Calu3 (cell line): ENCODE results near the gene TRIM28. TPM values are rescaled to one million over a fixed set of nuclear protein-coding genes. Genes with fewer than 3 reads are reported as not detected.

Source experiments
- BruUV-seq: library from RNA; stranded (reverse); fragments of 400-500 nt; replicated peaks from 2 replicates; lab custom pipeline; 2021; lab: Mats Ljungman, UMichigan
- CTCF ChIA-PET: fragments of 300-600 bp; sonication (Branson Sonifier 250); formaldehyde crosslinking; loops from one replicate; lab custom pipeline; 2022; ENCODE audit warnings: antibody characterized with exemption; lab: Charles Lee
- DNase-seq: peaks from one replicate; pipeline ENCODE4 v3.0.0; 2022
- H3K27ac Mint-ChIP-seq: one replicate; pipeline ENCODE4 v1.8.0; 2022; ENCODE audit warnings: mixed read lengths; ENCODE audit not compliant: unreplicated experiment
- H3K27me3 Mint-ChIP-seq: one replicate; pipeline ENCODE4 v1.8.0; 2022; ENCODE audit warnings: mixed read lengths; ENCODE audit not compliant: unreplicated experiment
- H3K36me3 Mint-ChIP-seq: one replicate; pipeline ENCODE4 v1.8.0; 2022; ENCODE audit warnings: mild to moderate bottlenecking, moderate library complexity, mixed read lengths; ENCODE audit not compliant: insufficient read depth, unreplicated experiment
- H3K4me1 Mint-ChIP-seq: one replicate; pipeline ENCODE4 v1.8.0; 2022; ENCODE audit warnings: mild to moderate bottlenecking, low read depth, mixed read lengths; ENCODE audit not compliant: unreplicated experiment
- H3K4me3 Mint-ChIP-seq: one replicate; pipeline ENCODE4 v1.8.0; 2022; ENCODE audit warnings: mild to moderate bottlenecking, low read depth, moderate library complexity, mixed read lengths; ENCODE audit not compliant: unreplicated experiment
- H3K9me3 Mint-ChIP-seq: one replicate; pipeline ENCODE4 v1.8.0; 2022; ENCODE audit warnings: low read depth, mixed read lengths; ENCODE audit not compliant: unreplicated experiment
- intact Hi-C: fragments of 100-400 bp; cut with micrococcal nuclease; formaldehyde crosslinking; loops from one replicate; pipeline ENCODE4 v1.10.0; 2022; ENCODE audit not compliant: unreplicated experiment
- microRNA-seq: library from miRNA; unstranded; fragments of <30 nt; microRNA quantifications from one replicate; pipeline ENCODE4 v1.2.0, GENCODE V29; 2022
- total RNA-seq: library from RNA; stranded (reverse); gene quantifications from 2 replicates; pipeline ENCODE4 v1.2.3, GENCODE V29; 2022
- TF ChIP-seq, protein P1 (sequence below): fragments of 200-600 bp; IDR thresholded peaks from one replicate; pipeline ENCODE4 v1.8.0; 2022; ENCODE audit warnings: antibody characterized with exemption; ENCODE audit not compliant: unreplicated experiment

TRIM28 gene
- total RNA-seq, 1 experiment from 2014 or later: 582 TPM

DNA sequence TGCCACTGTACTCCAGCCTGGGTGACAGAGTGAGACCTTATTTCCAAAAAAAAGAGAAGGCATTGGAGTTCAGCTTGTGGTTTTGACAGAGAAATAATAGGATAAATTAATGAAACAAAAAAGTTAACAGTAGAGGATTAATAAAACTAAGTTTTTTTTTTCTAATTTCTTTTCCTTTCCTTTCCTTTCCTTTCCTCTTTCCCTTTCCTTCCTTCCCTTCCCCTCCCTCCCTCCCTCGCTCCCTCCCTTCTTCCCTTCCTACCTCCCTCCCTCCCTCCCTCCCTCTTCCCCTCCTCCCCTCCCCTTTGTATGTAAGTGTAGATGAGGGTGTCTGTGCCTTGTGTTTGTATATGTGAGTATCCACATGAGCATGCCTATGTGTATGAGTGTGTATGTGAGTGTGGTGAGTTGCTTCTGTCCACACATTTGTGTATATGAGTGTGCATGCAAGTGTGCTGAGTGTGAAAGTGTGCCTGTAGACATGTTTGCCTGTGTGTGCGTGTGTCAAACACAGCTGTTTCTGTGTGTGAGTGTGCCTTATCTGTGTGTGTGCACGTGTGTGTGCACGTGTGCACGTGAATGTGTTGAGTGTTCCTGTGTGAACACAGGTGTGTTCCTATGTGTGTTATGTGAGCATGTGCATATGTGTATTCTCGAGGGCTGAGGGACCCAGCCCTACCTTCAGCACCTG is 41.7 kb downstream of the TRIM28 start:
- TF ChIP-seq, protein P1, sequence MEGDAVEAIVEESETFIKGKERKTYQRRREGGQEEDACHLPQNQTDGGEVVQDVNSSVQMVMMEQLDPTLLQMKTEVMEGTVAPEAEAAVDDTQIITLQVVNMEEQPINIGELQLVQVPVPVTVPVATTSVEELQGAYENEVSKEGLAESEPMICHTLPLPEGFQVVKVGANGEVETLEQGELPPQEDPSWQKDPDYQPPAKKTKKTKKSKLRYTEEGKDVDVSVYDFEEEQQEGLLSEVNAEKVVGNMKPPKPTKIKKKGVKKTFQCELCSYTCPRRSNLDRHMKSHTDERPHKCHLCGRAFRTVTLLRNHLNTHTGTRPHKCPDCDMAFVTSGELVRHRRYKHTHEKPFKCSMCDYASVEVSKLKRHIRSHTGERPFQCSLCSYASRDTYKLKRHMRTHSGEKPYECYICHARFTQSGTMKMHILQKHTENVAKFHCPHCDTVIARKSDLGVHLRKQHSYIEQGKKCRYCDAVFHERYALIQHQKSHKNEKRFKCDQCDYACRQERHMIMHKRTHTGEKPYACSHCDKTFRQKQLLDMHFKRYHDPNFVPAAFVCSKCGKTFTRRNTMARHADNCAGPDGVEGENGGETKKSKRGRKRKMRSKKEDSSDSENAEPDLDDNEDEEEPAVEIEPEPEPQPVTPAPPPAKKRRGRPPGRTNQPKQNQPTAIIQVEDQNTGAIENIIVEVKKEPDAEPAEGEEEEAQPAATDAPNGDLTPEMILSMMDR: no peak
- no peaks in the 10 kb centered on the region for H3K27me3 Mint-ChIP-seq
- CTCF ChIA-PET: no interaction called here
- H3K4me3 Mint-ChIP-seq: no peak overlapping the region
- no peaks in the 10 kb centered on the region for H3K4me1 Mint-ChIP-seq
- intact Hi-C loops: no loop called here
- peaks cover 18% of the 10 kb centered on the region for H3K36me3 Mint-ChIP-seq
- H3K27ac Mint-ChIP-seq: no peak overlapping the region
- DNase-seq: no peak
- no peaks in the 10 kb centered on the region for H3K9me3 Mint-ChIP-seq
- BruUV-seq: no TSS peak

DNA sequence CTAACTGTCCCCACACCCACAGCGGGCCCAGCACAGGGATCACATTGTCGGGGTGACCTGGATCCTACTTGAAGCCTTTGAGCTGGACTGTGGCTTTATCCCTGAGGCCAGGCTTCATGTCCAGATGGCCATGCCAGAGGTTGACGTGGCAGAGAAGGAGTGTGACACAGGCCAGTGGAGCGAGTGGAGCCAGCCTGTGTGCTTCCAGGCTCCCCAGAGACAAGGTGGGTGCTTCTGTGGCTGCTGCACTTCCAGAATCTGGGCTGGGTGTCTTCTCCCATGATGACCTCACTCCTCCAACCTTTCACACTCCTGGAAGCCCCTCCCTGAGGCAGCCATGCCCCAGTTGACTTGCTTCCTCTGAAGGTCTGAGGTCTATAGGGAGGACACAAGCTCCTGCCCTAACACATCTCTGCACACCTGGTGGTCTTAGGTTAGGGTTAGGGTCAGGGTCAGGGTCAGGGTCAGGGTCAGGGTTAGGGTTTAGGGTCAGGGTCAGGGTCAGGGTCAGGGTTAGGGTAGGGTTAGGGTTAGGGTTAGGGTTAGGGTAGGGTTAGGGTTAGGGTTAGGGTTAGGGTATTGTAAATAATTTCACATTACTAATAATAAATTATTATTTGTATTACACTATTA is 42.4 kb downstream of the TRIM28 start:
- Mint-ChIP-seq H3K4me3 (no peak overlapping the region), H3K9me3 (no peaks in the 10 kb centered on the region), H3K36me3 (peaks cover 15% of the 10 kb centered on the region), H3K27ac (no peak overlapping the region), H3K4me1 (no peaks in the 10 kb centered on the region), H3K27me3 (no peaks in the 10 kb centered on the region)
- intact Hi-C loops: no loop called here
- DNase-seq: no peak
- CTCF ChIA-PET: no interaction called here
- BruUV-seq: no TSS peak
- TF ChIP-seq, protein P1: no peak

Small RNA genes within 50 kb of the gene (microRNA-seq; reads per million reads assigned to microRNA genes)
- 15.1 reads per million, percentile 40 among the genes with 10 or more reads in this experiment for gene MIR6807

Other genes with a start within 250 kb of the TRIM28 start
- 68.4 and 70.8 TPM in 2 replicates for gene ERVK3-1, start 238.7 kb upstream of the TRIM28 start, total RNA-seq
- gene ZSCAN22, start 217.1 kb upstream of the TRIM28 start, total RNA-seq: 4.6 TPM in 2 replicates
- not detected in 2 replicates for gene A1BG, start 190.6 kb upstream of the TRIM28 start, total RNA-seq
- gene ZNF497, start 181.3 kb upstream of the TRIM28 start, total RNA-seq: 2.4 and 3.1 TPM in 2 replicates
- gene ZNF837, start 163.0 kb upstream of the TRIM28 start, total RNA-seq: 0.47 and 0.81 TPM in 2 replicates
- gene RPS5, start 156.8 kb upstream of the TRIM28 start, total RNA-seq: 971 and 1,079 TPM in 2 replicates
- 0.51 and 0.61 TPM in 2 replicates for gene RNF225, start 148.4 kb upstream of the TRIM28 start, total RNA-seq
- 21.8 and 23.4 TPM in 2 replicates for gene ZNF584, start 135.4 kb upstream of the TRIM28 start, total RNA-seq
- not detected in 2 replicates for gene ZNF132, start 103.9 kb upstream of the TRIM28 start, total RNA-seq
- 12.0 and 13.7 TPM in 2 replicates for gene ZNF324B, start 92.4 kb upstream of the TRIM28 start, total RNA-seq
- 16.9 and 18.2 TPM in 2 replicates for gene ZNF324, start 77.0 kb upstream of the TRIM28 start, total RNA-seq
- gene ZNF446, start 67.7 kb upstream of the TRIM28 start, total RNA-seq: 12.7 and 13.9 TPM in 2 replicates
- 3.7 and 5.8 TPM in 2 replicates for gene SLC27A5, start 32.1 kb upstream of the TRIM28 start, total RNA-seq
- gene ZBTB45, start 24.3 kb upstream of the TRIM28 start, total RNA-seq: 17.7 and 19.6 TPM in 2 replicates
- 168 TPM in 2 replicates for gene CHMP2A, start 11.0 kb downstream of the TRIM28 start, total RNA-seq
- gene UBE2M, start 14.5 kb downstream of the TRIM28 start, total RNA-seq: 123 and 131 TPM in 2 replicates
- 31.8 and 33.5 TPM in 2 replicates for gene MZF1, start 29.3 kb downstream of the TRIM28 start, total RNA-seq